ENCODE results near the gene PTPN23. TPM values are rescaled to one million over a fixed set of nuclear protein-coding genes. Genes with fewer than 3 reads are reported as not detected.

PTPN23 gene, protein sequence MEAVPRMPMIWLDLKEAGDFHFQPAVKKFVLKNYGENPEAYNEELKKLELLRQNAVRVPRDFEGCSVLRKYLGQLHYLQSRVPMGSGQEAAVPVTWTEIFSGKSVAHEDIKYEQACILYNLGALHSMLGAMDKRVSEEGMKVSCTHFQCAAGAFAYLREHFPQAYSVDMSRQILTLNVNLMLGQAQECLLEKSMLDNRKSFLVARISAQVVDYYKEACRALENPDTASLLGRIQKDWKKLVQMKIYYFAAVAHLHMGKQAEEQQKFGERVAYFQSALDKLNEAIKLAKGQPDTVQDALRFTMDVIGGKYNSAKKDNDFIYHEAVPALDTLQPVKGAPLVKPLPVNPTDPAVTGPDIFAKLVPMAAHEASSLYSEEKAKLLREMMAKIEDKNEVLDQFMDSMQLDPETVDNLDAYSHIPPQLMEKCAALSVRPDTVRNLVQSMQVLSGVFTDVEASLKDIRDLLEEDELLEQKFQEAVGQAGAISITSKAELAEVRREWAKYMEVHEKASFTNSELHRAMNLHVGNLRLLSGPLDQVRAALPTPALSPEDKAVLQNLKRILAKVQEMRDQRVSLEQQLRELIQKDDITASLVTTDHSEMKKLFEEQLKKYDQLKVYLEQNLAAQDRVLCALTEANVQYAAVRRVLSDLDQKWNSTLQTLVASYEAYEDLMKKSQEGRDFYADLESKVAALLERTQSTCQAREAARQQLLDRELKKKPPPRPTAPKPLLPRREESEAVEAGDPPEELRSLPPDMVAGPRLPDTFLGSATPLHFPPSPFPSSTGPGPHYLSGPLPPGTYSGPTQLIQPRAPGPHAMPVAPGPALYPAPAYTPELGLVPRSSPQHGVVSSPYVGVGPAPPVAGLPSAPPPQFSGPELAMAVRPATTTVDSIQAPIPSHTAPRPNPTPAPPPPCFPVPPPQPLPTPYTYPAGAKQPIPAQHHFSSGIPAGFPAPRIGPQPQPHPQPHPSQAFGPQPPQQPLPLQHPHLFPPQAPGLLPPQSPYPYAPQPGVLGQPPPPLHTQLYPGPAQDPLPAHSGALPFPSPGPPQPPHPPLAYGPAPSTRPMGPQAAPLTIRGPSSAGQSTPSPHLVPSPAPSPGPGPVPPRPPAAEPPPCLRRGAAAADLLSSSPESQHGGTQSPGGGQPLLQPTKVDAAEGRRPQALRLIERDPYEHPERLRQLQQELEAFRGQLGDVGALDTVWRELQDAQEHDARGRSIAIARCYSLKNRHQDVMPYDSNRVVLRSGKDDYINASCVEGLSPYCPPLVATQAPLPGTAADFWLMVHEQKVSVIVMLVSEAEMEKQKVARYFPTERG (N-terminal part only)
- 12.5 and 17.8 TPM in 2 replicates for total RNA-seq

DNA sequence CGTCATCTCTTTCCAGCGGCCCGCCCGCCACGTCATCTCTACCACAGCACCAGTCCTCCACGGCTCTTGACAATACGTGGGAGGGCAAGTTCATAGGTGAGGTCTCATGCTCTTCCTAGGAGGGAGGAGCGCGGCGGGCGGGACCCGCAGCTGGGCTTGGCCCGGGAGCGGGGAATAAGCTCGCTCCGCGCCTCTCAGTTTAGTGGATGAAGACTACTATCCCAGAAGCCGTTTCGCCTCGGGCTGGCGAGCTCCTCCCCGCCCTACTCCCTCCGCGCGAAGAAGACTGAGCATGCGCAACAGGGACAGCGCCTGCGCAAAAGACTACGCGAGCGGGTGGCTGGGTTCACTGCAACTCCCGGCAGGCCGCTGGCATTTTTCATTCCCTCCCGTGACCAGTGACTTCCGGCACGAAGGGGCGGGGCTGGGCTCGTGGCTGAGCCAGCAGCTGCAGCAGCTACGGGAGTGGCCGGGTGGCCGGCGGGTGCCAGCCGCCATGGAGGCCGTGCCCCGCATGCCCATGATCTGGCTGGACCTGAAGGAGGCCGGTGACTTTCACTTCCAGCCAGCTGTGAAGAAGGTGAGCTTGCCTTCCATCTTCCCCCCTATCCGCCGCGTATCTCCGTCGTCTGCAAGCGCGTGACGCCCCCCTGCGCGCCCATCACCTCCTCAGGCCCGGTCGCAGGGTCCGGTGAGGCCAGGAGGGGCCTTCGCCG is at the start of gene PTPN23:
TSS of gene PTPN23 (plus strand) at position 421 of the 716 bp plus-strand sequence. CDS start at position 497, 76 bp downstream.

Other genes starting within 250 kb of the PTPN23 start
- gene SETD2, start 216.9 kb upstream of the PTPN23 start, total RNA-seq: 15.3 and 15.7 TPM in 2 replicates
- gene KIF9, start 98.2 kb upstream of the PTPN23 start, total RNA-seq: 1.6 and 5.3 TPM in 2 replicates
- gene KLHL18, start 98.1 kb upstream of the PTPN23 start, total RNA-seq: 7.4 and 10.9 TPM in 2 replicates
- gene SCAP, start 94.9 kb downstream of the PTPN23 start, total RNA-seq: 57.7 and 61.2 TPM in 2 replicates
- 24.7 and 32.6 TPM in 2 replicates for gene ELP6, start 132.7 kb downstream of the PTPN23 start, total RNA-seq
- 0.90 TPM in 1 of 2 replicates, not detected in the other for gene CSPG5, start 197.8 kb downstream of the PTPN23 start, total RNA-seq

Data from cardiac atrium fibroblast (primary cell).